SK-N-MC (cell line): ENCODE data around the gene UST.

Experiments used
- EZH2 ChIP-seq: fragments of 200-600 bp; sonication (generic); IDR thresholded peaks from one replicate; pipeline ENCODE4 v1.6.1; 2017; ENCODE audit warnings: antibody characterized with exemption
- FOXP2 ChIP-seq: optimal IDR thresholded peaks from 2 replicates; pipeline ENCODE3; 2011; ENCODE audit warnings: mild to moderate bottlenecking, moderate library complexity; ENCODE audit not compliant: insufficient read depth; ENCODE audit errors: extremely low read length, control extremely low read depth
- POLR2AphosphoS5 ChIP-seq: IDR thresholded peaks from 2 replicates; pipeline ENCODE4 v1.6.1; 2012; ENCODE audit warnings: mild to moderate bottlenecking, low read depth, low read length, borderline replicate concordance

DNA sequence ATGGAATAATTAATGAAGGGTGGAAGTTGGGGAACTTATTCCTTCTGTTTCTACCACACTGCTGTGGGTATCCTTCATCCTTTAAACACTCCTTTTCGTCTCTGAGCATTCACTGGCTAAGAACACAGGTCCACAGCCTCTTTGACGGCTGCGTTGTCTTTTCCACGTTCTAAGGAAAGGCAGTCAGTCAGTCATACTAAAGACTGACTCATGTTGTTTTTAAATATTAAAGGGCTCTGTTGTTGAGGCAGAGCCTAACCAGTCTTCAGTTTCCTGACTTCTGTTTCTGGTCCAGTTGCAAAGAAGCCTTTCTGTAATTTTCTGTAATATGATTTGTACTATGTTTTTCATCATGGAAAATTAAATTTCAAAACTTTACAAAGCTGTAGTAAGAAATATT is 48.0 kb downstream of the UST start:
- TF ChIP-seq POLR2AphosphoS5, result no peak
- TF ChIP-seq EZH2, result no peak
- TF ChIP-seq FOXP2, result no peak
